Endothelial cell (in vitro differentiated cells): ENCODE data around the gene CUL3. TPM values are rescaled to one million over a fixed set of nuclear protein-coding genes. Genes with fewer than 3 reads are reported as not detected.
"Not testable (repeated sequence)": the region's sequence is repeated elsewhere in the genome, so short reads cannot be mapped to it uniquely, and the experiment has no call there.

Experiments used
- DNase-seq: peaks from one replicate; pipeline ENCODE4 v3.0.0; 2021; ENCODE audit warnings: low spot score
- H3K27ac Mint-ChIP-seq: one replicate; pipeline ENCODE4 v1.8.0; 2021; ENCODE audit warnings: mixed read lengths, inconsistent platforms; ENCODE audit not compliant: unreplicated experiment
- H3K27me3 Mint-ChIP-seq: one replicate; pipeline ENCODE4 v1.8.0; 2021; ENCODE audit warnings: mild to moderate bottlenecking, moderate library complexity, mixed read lengths, inconsistent platforms; ENCODE audit not compliant: unreplicated experiment
- H3K36me3 Mint-ChIP-seq: one replicate; pipeline ENCODE4 v1.8.0; 2021; ENCODE audit warnings: mild to moderate bottlenecking, low read depth, mixed read lengths, inconsistent platforms; ENCODE audit not compliant: unreplicated experiment
- H3K4me1 Mint-ChIP-seq: one replicate; pipeline ENCODE4 v1.8.0; 2021; ENCODE audit warnings: mild to moderate bottlenecking, mixed read lengths, inconsistent platforms; ENCODE audit not compliant: unreplicated experiment
- H3K4me3 Mint-ChIP-seq: one replicate; pipeline ENCODE4 v1.8.0; 2021; ENCODE audit warnings: mild to moderate bottlenecking, mixed read lengths, inconsistent platforms; ENCODE audit not compliant: unreplicated experiment
- H3K9me3 Mint-ChIP-seq: one replicate; pipeline ENCODE4 v1.8.0; 2021; ENCODE audit warnings: mixed read lengths, inconsistent platforms; ENCODE audit not compliant: unreplicated experiment
- total RNA-seq: library from RNA; stranded (reverse); fragmentation: NEBNext Ultra II Directional; extraction: Animal tissue kit (Norgen Biotek cat#: 25700); gene quantifications from one replicate; pipeline ENCODE4 v1.2.1, GENCODE V29; 2021; ENCODE audit not compliant: unreplicated experiment
- TF ChIP-seq, protein P1 (sequence below): fragments of 200-600 bp; sonication (generic); IDR thresholded peaks from one replicate; pipeline ENCODE4 v1.5.0; 2021; ENCODE audit warnings: antibody characterized with exemption; ENCODE audit not compliant: unreplicated experiment

CUL3 gene
- total RNA-seq, 1 donor from 2014 or later, result 138 TPM

DNA sequence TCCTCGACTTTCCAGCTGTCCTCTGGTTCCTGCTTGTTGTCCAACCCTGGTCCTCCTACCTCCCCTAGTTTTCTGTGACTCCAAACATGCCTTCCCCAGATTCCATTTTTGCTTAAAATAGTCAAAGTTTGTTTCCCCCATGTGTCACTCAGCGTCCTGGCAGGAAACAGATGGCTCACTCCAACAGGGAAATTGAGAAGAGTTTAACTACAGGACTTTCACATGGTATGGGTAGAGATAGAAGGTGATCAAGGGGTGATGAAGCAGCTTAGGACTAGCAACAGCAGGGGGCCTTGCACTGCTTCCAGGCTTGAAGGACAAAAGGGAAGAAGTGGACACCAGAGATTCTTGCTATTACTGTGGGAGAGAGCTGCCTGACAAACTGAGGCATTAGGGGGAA is 6.1 kb upstream of the CUL3 start:
- no peak overlapping the region for H3K4me3 Mint-ChIP-seq
- no peaks in the 10 kb centered on the region for H3K9me3 Mint-ChIP-seq
- peak overlapping the region; percentile 87 for H3K27ac Mint-ChIP-seq

DNA sequence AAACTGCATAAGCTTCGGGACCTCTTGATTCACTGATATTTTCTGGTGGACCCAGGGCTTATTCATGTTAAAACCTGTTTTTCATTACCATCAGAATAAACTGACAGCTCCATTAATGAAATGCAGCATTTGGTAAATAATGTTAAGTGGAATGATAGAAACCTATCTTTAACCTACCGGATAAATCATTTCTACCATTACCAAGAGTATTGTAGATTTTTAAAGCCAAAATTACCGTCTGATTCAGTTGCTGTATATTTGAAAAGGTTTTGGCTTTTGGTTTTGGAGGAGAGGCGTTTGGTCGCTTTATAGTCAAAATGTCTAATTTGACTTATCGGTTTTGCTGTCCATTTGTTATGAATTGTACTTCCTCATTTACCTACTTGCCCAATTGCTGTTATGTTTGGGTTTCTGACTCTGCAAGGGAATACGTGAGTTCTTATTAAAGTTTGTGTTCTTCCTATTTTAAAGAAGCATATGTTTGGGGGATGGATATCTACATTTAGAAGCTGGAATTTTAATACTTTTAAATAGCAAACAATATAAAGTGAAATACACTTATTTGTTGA is 1.0 kb upstream of the CUL3 start:
- H3K27ac Mint-ChIP-seq, result peak overlapping the region; percentile 86
- H3K36me3 Mint-ChIP-seq, result peaks cover 14% of the 10 kb centered on the region
- H3K27me3 Mint-ChIP-seq, result peaks cover 15% of the 10 kb centered on the region
- no peaks in the 10 kb centered on the region for H3K9me3 Mint-ChIP-seq
- peak overlapping the region; percentile 96 for H3K4me3 Mint-ChIP-seq
- DNase-seq, result no peak
- H3K4me1 Mint-ChIP-seq, result peaks cover 51% of the 10 kb centered on the region
- TF ChIP-seq, protein P1, sequence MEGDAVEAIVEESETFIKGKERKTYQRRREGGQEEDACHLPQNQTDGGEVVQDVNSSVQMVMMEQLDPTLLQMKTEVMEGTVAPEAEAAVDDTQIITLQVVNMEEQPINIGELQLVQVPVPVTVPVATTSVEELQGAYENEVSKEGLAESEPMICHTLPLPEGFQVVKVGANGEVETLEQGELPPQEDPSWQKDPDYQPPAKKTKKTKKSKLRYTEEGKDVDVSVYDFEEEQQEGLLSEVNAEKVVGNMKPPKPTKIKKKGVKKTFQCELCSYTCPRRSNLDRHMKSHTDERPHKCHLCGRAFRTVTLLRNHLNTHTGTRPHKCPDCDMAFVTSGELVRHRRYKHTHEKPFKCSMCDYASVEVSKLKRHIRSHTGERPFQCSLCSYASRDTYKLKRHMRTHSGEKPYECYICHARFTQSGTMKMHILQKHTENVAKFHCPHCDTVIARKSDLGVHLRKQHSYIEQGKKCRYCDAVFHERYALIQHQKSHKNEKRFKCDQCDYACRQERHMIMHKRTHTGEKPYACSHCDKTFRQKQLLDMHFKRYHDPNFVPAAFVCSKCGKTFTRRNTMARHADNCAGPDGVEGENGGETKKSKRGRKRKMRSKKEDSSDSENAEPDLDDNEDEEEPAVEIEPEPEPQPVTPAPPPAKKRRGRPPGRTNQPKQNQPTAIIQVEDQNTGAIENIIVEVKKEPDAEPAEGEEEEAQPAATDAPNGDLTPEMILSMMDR, result no peak

More for the DNA sequence above, 6.1 kb upstream of the CUL3 start:
- no peaks in the 10 kb centered on the region for H3K36me3 Mint-ChIP-seq
- peaks cover 2% of the 10 kb centered on the region for H3K27me3 Mint-ChIP-seq
- DNase-seq, result no peak
- TF ChIP-seq, protein P1, result no peak
- peaks cover 47% of the 10 kb centered on the region for H3K4me1 Mint-ChIP-seq

DNA sequence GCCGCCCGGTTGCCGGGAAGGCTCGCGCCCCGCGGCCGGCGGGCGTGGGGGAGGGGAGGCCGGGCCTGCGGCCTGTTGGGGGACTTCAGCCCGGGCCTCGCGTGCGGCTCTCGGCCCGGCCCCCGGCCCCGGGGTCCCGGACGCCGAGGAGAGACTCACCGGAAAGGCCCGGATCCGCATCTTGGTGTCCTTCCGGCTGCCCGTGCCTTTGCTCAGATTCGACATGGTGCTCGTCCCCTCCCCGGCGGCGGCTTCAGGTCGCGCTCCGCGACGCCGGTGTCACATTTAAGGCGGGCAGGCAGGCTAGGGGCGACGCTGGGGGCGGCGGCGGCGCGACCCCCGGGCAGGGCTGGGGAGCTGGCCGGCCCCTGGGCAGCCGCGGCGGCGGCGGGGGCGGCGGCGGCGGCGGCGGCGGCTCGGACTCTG is 365 bp downstream of the CUL3 start:
- Mint-ChIP-seq H3K36me3 (peaks cover 18% of the 10 kb centered on the region), H3K27ac (no peak overlapping the region), H3K27me3 (peaks cover 15% of the 10 kb centered on the region), H3K9me3 (no peaks in the 10 kb centered on the region), H3K4me1 (peaks cover 52% of the 10 kb centered on the region), H3K4me3 (peak overlapping the region; percentile 89)
- TF ChIP-seq, protein P1, result no peak
- peak; percentile 60 for DNase-seq

DNA sequence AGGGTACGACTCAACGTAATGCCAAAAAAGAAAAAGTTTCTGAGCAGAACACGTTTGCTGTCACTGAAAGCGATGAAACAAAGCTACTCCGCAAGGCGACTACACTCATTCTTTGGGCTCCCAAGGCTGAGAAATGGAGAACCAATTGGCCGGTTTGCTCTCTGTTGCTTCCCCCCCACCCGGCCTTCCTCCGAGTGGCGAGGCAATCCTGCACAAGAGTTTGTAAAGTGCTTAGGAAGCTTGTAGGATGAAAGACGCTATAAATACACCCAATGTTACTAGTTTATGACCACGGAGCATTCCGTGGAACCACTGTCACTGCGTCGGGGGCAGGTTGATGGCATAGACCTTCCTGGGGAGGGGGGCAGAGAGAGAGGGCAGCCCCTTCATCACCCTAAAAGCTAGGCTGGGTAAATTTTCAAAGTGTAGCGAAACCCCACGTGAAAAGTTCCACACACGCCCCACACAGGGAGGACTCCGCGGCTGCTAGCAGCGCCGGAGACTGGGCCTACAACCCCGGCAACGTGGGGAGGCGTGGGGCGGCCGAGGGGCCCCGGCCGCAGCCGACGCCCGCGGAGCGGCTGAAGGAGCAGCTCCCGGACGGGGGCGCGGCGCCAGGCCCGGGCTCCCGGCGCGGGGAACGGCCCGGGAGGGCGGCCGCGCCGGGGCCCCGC is 915 bp downstream of the CUL3 start:
- H3K27ac Mint-ChIP-seq, result peak overlapping the region; percentile 98
- peak; percentile 27 for DNase-seq
- H3K27me3 Mint-ChIP-seq, result peaks cover 15% of the 10 kb centered on the region
- H3K4me3 Mint-ChIP-seq, result peak overlapping the region; percentile 100
- H3K36me3 Mint-ChIP-seq, result peaks cover 18% of the 10 kb centered on the region
- H3K9me3 Mint-ChIP-seq, result no peaks in the 10 kb centered on the region
- H3K4me1 Mint-ChIP-seq, result peaks cover 57% of the 10 kb centered on the region
- TF ChIP-seq, protein P1, result no peak

DNA sequence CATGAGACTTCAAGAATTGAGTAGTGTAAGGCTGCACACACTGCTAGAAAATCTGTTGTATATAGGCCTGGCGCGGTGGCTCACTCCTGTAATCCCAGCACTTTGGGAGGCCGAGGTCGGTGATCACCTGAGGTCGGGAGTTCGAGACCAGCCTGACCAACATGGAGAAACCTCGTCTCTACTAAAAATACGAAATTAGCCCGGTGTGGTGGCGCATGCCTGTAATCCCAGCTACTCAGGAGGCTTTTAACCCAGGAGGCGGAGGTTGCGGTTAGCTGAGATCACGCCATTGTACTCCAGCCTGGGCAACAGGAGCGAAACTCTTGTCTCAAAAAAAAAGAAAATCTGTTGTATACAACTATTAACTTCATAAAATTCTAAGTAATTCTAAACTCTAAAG is 2.1 kb downstream of the CUL3 start:
- peaks cover 51% of the 10 kb centered on the region for H3K4me1 Mint-ChIP-seq
- H3K36me3 Mint-ChIP-seq, result peaks cover 18% of the 10 kb centered on the region
- H3K4me3 Mint-ChIP-seq, result peak overlapping the region; percentile 100
- peaks cover 15% of the 10 kb centered on the region for H3K27me3 Mint-ChIP-seq
- H3K9me3 Mint-ChIP-seq, H3K27ac Mint-ChIP-seq, DNase-seq: not testable (repeated sequence)
